Vagina (tissue), 2 donors: ENCODE results near the gene GLUL. TPM values are rescaled to one million over a fixed set of nuclear protein-coding genes. Genes with fewer than 3 reads are reported as not detected.

Experiments
- DNase-seq, 2 donors: peaks; one replicate each; pipeline ENCODE4 v3.0.0-alpha.2; 2017; ENCODE audit errors: extremely low spot score in 2 of 2
- H3K27ac ChIP-seq: fragments of 200-600 bp; sonication (generic); one replicate; pipeline ENCODE4 v1.5.1; 2019
- H3K27me3 ChIP-seq: fragments of 200-600 bp; sonication (generic); one replicate; pipeline ENCODE4 v1.5.1; 2019
- H3K36me3 ChIP-seq, 2 donors: fragments of 200-600 bp; sonication (generic); one replicate each; pipeline ENCODE4 v1.5.1; 2017 to 2019
- H3K4me1 ChIP-seq: fragments of 200-600 bp; sonication (generic); one replicate; pipeline ENCODE4 v1.5.1; 2019
- H3K4me3 ChIP-seq, 2 donors: fragments of 200-600 bp; sonication (generic); 1 replicate in 1 of 2; 2 replicates in 1 of 2; pipeline ENCODE4 v1.5.1; 2016 to 2019
- H3K9me3 ChIP-seq: fragments of 200-600 bp; sonication (generic); one replicate; pipeline ENCODE4 v1.5.1; 2019
- POLR2A ChIP-seq, 2 donors: fragments of 450-650 bp; IDR thresholded peaks; one replicate each; pipeline ENCODE4 v1.6.1; 2017; ENCODE audit warnings: antibody characterized with exemption in 2 of 2, mild to moderate bottlenecking in 2 of 2, moderate library complexity in 2 of 2
- POLR2AphosphoS5 ChIP-seq, 2 donors: sonication (generic); formaldehyde crosslinking; IDR thresholded peaks; one replicate each; pipeline ENCODE4 v1.9.0; 2017; ENCODE audit warnings: antibody characterized with exemption in 2 of 2, mild to moderate bottlenecking in 2 of 2, low read depth in 1 of 2; ENCODE audit not compliant: insufficient read depth in 1 of 2
- intact Hi-C: fragments of 100-400 bp; cut with DNase I; formaldehyde crosslinking; loops from one replicate; pipeline ENCODE4 v1.15.1; 2023
- total RNA-seq: library from RNA; depleted of rRNA; stranded (reverse); fragments of >200 nt; gene quantifications from one replicate; pipeline ENCODE4 v1.2.3, GENCODE V29; 2016
- TF ChIP-seq, protein P1 (sequence below), 3 experiments: fragments of 450-650 bp in 2 of 3; fragments of 200-600 bp in 1 of 3; sonication (generic) in 1 of 3; IDR thresholded peaks; one replicate each; pipeline ENCODE4 v1.5.1; 2017 to 2019; ENCODE audit warnings: antibody characterized with exemption in 3 of 3, mild to moderate bottlenecking in 2 of 3, moderate library complexity in 2 of 3

The GLUL gene
- total RNA-seq, result 2,462 TPM

- peak in 1 of 2 donors; percentile 97 for DNase-seq
- Histone ChIP-seq H3K4me3 (peak within 1 kb of the TSS; percentile 81 to 88), H3K36me3 (peaks cover 0 to 44% of the 10 kb centered on the region in 2 donors), H3K4me1 (peaks cover 41% of the 10 kb centered on the region), H3K9me3 (no peaks in the 10 kb centered on the region), H3K27me3 (no peaks in the 10 kb centered on the region), H3K27ac (peak within 1 kb of the TSS; percentile 97)
- peak; percentile 72 to 99 for TF ChIP-seq POLR2A (IDR thresholded peaks at IDR 0.05)
- TF ChIP-seq, protein P1, sequence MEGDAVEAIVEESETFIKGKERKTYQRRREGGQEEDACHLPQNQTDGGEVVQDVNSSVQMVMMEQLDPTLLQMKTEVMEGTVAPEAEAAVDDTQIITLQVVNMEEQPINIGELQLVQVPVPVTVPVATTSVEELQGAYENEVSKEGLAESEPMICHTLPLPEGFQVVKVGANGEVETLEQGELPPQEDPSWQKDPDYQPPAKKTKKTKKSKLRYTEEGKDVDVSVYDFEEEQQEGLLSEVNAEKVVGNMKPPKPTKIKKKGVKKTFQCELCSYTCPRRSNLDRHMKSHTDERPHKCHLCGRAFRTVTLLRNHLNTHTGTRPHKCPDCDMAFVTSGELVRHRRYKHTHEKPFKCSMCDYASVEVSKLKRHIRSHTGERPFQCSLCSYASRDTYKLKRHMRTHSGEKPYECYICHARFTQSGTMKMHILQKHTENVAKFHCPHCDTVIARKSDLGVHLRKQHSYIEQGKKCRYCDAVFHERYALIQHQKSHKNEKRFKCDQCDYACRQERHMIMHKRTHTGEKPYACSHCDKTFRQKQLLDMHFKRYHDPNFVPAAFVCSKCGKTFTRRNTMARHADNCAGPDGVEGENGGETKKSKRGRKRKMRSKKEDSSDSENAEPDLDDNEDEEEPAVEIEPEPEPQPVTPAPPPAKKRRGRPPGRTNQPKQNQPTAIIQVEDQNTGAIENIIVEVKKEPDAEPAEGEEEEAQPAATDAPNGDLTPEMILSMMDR (IDR thresholded peaks at IDR 0.05), result no peak
- peak in 1 of 2 donors; percentile 99 for TF ChIP-seq POLR2AphosphoS5 (IDR thresholded peaks at IDR 0.05; ENCODE audit: insufficient read depth in 1 of 2, low read depth in 1 of 2)
- intact Hi-C loops, result loop anchor here (1.0 to 10.0 kb wide), 3 partner anchors 97 to 247 kb away; no protein-coding TSS in a partner anchor
These were observed at the start of gene GLUL for GRCh38 chr1:182391362-182392049. GLUL (minus strand) TSS chr1:182391790; CDS start chr1:182388737, 3,053 bp downstream.

GRCh38 chr1:182438326-182438725 lies 46.7 kb upstream of the GLUL start:
- no peaks in the 10 kb centered on the region for H3K27me3 ChIP-seq
- intact Hi-C loops, result no loop called here
- no peak overlapping the region for H3K4me3 ChIP-seq
- no peak overlapping the region for H3K27ac ChIP-seq
- no peaks in the 10 kb centered on the region for H3K9me3 ChIP-seq
- no peaks in the 10 kb centered on the region for H3K4me1 ChIP-seq
- no peaks in the 10 kb centered on the region for H3K36me3 ChIP-seq
- TF ChIP-seq, protein P1 (IDR thresholded peaks at IDR 0.05), result no peak
- TF ChIP-seq POLR2A (IDR thresholded peaks at IDR 0.05), result no peak
- TF ChIP-seq POLR2AphosphoS5 (IDR thresholded peaks at IDR 0.05; ENCODE audit: insufficient read depth in 1 of 2, low read depth in 1 of 2), result no peak
- DNase-seq, result no peak

DNA sequence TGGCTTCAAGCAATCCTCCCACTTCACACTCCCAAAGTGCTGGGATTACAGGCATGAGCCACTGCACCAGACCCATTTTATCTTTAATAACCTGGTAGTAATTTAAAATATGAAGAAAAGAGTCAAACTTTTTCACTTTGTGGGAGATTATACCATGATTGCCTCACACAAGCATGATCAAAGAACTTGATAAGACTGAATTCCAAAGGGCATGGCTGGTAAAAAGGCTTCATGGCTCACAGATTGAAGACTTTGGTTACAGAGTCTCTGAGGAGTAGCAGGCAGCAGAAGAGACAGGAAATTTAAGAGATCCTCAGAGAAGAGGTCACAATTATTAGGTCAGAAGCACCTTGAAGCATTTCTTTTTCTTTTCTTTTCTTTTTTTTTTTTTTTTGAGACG lies 42.0 kb upstream of the GLUL start:
- Histone ChIP-seq H3K4me3 (no peak overlapping the region), H3K9me3 (no peaks in the 10 kb centered on the region), H3K27me3 (no peaks in the 10 kb centered on the region), H3K36me3 (no peaks in the 10 kb centered on the region), H3K27ac (no peak overlapping the region), H3K4me1 (no peaks in the 10 kb centered on the region)
- intact Hi-C loops, result no loop called here
- TF ChIP-seq, protein P1 (IDR thresholded peaks at IDR 0.05), result no peak
- TF ChIP-seq POLR2AphosphoS5 (IDR thresholded peaks at IDR 0.05; ENCODE audit: insufficient read depth in 1 of 2, low read depth in 1 of 2) (no peak), POLR2A (IDR thresholded peaks at IDR 0.05) (no peak)
- DNase-seq, result no peak

DNA sequence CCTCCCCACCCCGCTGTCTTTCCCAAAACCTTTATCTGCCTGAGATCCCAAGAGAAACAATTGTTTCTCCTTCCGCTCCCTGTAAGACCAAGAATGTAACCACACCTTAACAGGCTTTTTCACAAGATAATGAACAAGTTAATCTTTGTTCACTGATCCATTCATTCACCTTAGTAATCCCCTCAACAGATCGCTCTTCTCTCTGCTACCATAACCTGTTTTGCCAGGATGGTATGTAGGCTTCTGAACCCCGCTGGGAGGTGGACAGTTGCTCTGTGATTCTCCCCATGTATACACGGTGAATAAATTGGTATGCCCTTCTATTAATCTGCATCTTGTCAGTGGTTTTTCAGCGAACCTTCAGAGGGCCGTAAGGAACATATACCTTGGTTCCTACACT lies 39.7 kb upstream of the GLUL start:
- H3K36me3 ChIP-seq, result no peaks in the 10 kb centered on the region
- DNase-seq, result no peak
- H3K4me3 ChIP-seq, result no peak overlapping the region
- no peak overlapping the region for H3K27ac ChIP-seq
- TF ChIP-seq, protein P1 (IDR thresholded peaks at IDR 0.05), result no peak
- TF ChIP-seq POLR2AphosphoS5 (IDR thresholded peaks at IDR 0.05; ENCODE audit: insufficient read depth in 1 of 2, low read depth in 1 of 2), result no peak
- TF ChIP-seq POLR2A (IDR thresholded peaks at IDR 0.05), result no peak
- H3K27me3 ChIP-seq, result no peaks in the 10 kb centered on the region
- no peaks in the 10 kb centered on the region for H3K4me1 ChIP-seq
- no peaks in the 10 kb centered on the region for H3K9me3 ChIP-seq
- intact Hi-C loops, result no loop called here
